PC-9 (cell line): ENCODE measurements around the gene SNORC. TPM values are rescaled to one million over a fixed set of nuclear protein-coding genes. Genes with fewer than 3 reads are reported as not detected.

ENCODE experiments used
- BruUV-seq: library from RNA; stranded (reverse); fragments of 400-500 nt; replicated peaks from 2 replicates; lab custom pipeline; 2021; lab: Mats Ljungman, UMichigan
- CTCF ChIA-PET: fragments of 300-600 bp; sonication (Branson Sonifier 250); formaldehyde crosslinking; loops from one replicate; lab custom pipeline; 2022; ENCODE audit warnings: antibody characterized with exemption; lab: Charles Lee
- POLR2A ChIA-PET: fragments of 300-600 bp; sonication (Branson Sonifier 250); formaldehyde crosslinking; loops from one replicate; lab custom pipeline; 2022; ENCODE audit warnings: antibody characterized with exemption; ENCODE audit not compliant: unreplicated experiment; lab: Charles Lee
- DNase-seq, 2 experiments: peaks; one replicate each; pipeline versions ENCODE4 v3.0.0 to v3.0.0-alpha.2; 2015 to 2022; ENCODE audit warnings: mixed read lengths in 1 of 2
- H2AFZ ChIP-seq: fragments of 200-600 bp; sonication (generic); 2 replicates; pipeline ENCODE4 v1.8.1; 2017; ENCODE audit warnings: antibody characterized with exemption
- H3F3A ChIP-seq: fragments of 200-600 bp; sonication (generic); 2 replicates; pipeline ENCODE4 v1.8.1; 2017; ENCODE audit warnings: antibody characterized with exemption, mild to moderate bottlenecking, low read depth; ENCODE audit not compliant: insufficient read depth
- H3K27ac ChIP-seq: fragments of 200-600 bp; sonication (generic); 2 replicates; pipeline ENCODE4 v1.6.1; 2016; ENCODE audit warnings: mixed run types
- H3K27me3 ChIP-seq: fragments of 200-600 bp; sonication (generic); 2 replicates; pipeline ENCODE4 v1.6.1; 2016; ENCODE audit warnings: low read depth, mixed run types; ENCODE audit not compliant: insufficient read depth
- H3K36me3 ChIP-seq: fragments of 200-600 bp; sonication (generic); 2 replicates; pipeline ENCODE4 v1.6.1; 2016; ENCODE audit warnings: low read depth, mixed run types
- H3K4me1 ChIP-seq: fragments of 200-600 bp; sonication (generic); replicated peaks from 2 replicates; pipeline ENCODE4 v1.6.1; 2016; ENCODE audit warnings: mixed run types; ENCODE audit not compliant: insufficient read depth
- H3K4me2 ChIP-seq: fragments of 200-600 bp; sonication (generic); 2 replicates; pipeline ENCODE4 v1.6.1; 2017; ENCODE audit warnings: mixed run types
- H3K4me3 ChIP-seq: fragments of 200-600 bp; sonication (generic); 2 replicates; pipeline ENCODE4 v1.6.1; 2016; ENCODE audit warnings: mixed run types
- H3K79me2 ChIP-seq: fragments of 200-600 bp; sonication (generic); 2 replicates; pipeline ENCODE4 v1.6.1; 2017; ENCODE audit warnings: low read depth, mixed run types
- H3K9me2 ChIP-seq: fragments of 200-600 bp; sonication (generic); 2 replicates; pipeline ENCODE4 v1.8.1; 2017; ENCODE audit warnings: mild to moderate bottlenecking; ENCODE audit not compliant: insufficient read depth
- H3K9me3 ChIP-seq: fragments of 200-600 bp; sonication (generic); 2 replicates; pipeline ENCODE4 v1.8.1; 2016; ENCODE audit warnings: low read depth; ENCODE audit not compliant: insufficient read depth
- H4K20me1 ChIP-seq: fragments of 200-600 bp; sonication (generic); 2 replicates; pipeline ENCODE4 v1.8.1; 2017; ENCODE audit not compliant: insufficient read depth
- CTCF ChIP-seq: fragments of 200-600 bp; sonication (generic); conservative IDR thresholded peaks from 2 replicates; pipeline ENCODE4 v1.6.1; 2017; ENCODE audit warnings: mixed run types, antibody characterized with exemption, mild to moderate bottlenecking, moderate library complexity
- EZH2 ChIP-seq: fragments of 200-600 bp; sonication (generic); IDR thresholded peaks from 2 replicates; pipeline ENCODE4 v1.8.0; 2017; ENCODE audit warnings: antibody characterized with exemption, low read depth
- intact Hi-C: fragments of 100-400 bp; cut with micrococcal nuclease; formaldehyde crosslinking; loops from one replicate; pipeline ENCODE4 v1.10.0; 2022; ENCODE audit not compliant: unreplicated experiment
- total RNA-seq: library from RNA; stranded (reverse); gene quantifications from 2 replicates; pipeline ENCODE4 v1.2.3, GENCODE V29; 2021

SNORC gene
- total RNA-seq, 1 experiment from 2014 or later = 10.4 TPM

- peaks cover 21% of the 10 kb centered on the region for H3K4me1 ChIP-seq
- H3K79me2 ChIP-seq = no peaks in the 10 kb centered on the region
- no peak overlapping the region for H3K27ac ChIP-seq
- no peaks in the 10 kb centered on the region for H3K9me2 ChIP-seq
- no peaks in the 10 kb centered on the region for H3K9me3 ChIP-seq
- no TSS peak for BruUV-seq
- TF ChIP-seq EZH2 = no peak
- TF ChIP-seq CTCF = no peak
- H3K4me2 ChIP-seq = no peak overlapping the region
- H3K36me3 ChIP-seq = no peaks in the 10 kb centered on the region
- ChIA-PET CTCF (no interaction called here), POLR2A (interaction anchor here (0.5 kb wide), 1 partner anchor 293 kb away, joined by 7 read pairs; no protein-coding TSS in a partner anchor)
- no peak overlapping the region for H3K4me3 ChIP-seq
- no peak for DNase-seq
- H2AFZ ChIP-seq = no peak overlapping the region
- intact Hi-C loops = loop anchor here (10.0 kb wide), 1 partner anchor 173 kb away; no protein-coding TSS in a partner anchor
- H3F3A ChIP-seq = peaks cover 5% of the 10 kb centered on the region; the same call in 1 of the 2 replicates
- H3K27me3 ChIP-seq = no peaks in the 10 kb centered on the region
- no peaks in the 10 kb centered on the region for H4K20me1 ChIP-seq
Measured at GRCh38 chr2:232882085-232882484, 12.0 kb downstream of the SNORC start.

DNA sequence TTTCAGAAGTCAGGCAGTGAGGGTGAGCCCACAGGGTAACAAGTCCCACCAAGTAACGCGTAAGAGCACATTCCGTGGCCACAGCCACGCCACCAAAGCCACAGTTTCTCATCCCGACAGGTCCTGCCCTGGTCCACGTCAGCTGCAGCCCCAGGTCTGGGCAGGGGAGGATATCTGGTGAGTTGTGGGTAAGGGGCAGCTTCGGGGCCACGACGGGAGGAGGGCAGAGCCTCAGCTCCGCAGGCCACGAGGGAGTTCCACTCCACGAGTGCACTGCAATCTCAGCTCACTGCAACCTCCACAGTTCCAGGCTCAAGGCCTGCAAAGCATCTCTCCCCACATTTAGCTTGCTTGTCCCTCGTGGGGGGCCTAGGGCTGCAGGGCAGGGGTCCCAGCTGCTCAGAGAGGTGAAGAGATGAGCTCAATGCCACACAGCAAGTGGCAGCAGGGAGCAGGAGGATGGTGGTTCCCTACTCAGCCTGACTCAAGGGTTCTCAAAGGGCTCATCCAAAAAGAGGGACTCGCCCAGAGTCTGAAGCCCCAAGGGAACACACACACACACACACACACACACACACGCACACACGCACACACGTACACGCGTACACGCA is 12.5 kb downstream of the SNORC start:
- ChIA-PET POLR2A (interaction anchor here (0.5 kb wide), 1 partner anchor 293 kb away, joined by 7 read pairs; no protein-coding TSS in a partner anchor), CTCF (no interaction called here)
- Histone ChIP-seq H3K9me3 (no peaks in the 10 kb centered on the region), H3K36me3 (no peaks in the 10 kb centered on the region), H3F3A (peaks cover 10% of the 10 kb centered on the region; the same call in 1 of the 2 replicates), H2AFZ (no peak overlapping the region), H3K79me2 (no peaks in the 10 kb centered on the region), H3K4me2 (no peak overlapping the region), H3K27me3 (no peaks in the 10 kb centered on the region), H3K4me1 (peaks cover 21% of the 10 kb centered on the region), H4K20me1 (no peaks in the 10 kb centered on the region), H3K4me3 (no peak overlapping the region), H3K9me2 (no peaks in the 10 kb centered on the region), H3K27ac (no peak overlapping the region)
- intact Hi-C loops = loop anchor here (10.0 kb wide), 1 partner anchor 172 kb away; no protein-coding TSS in a partner anchor
- no peak for TF ChIP-seq CTCF
- no peak for TF ChIP-seq EZH2
- BruUV-seq = no TSS peak
- DNase-seq = no peak

GRCh38 chr2:232883116-232883721 is 13.2 kb downstream of the SNORC start:
- no TSS peak for BruUV-seq
- no peak overlapping the region for H3K4me2 ChIP-seq
- no peak for DNase-seq
- intact Hi-C loops = loop anchor here (10.0 kb wide), 1 partner anchor 172 kb away; no protein-coding TSS in a partner anchor
- no peak overlapping the region for H2AFZ ChIP-seq
- no peaks in the 10 kb centered on the region for H3K79me2 ChIP-seq
- H3K36me3 ChIP-seq = no peaks in the 10 kb centered on the region
- no peaks in the 10 kb centered on the region for H3K9me3 ChIP-seq
- H3K9me2 ChIP-seq = no peaks in the 10 kb centered on the region
- H3F3A ChIP-seq = peaks cover 16% of the 10 kb centered on the region; the same call in 1 of the 2 replicates
- no peak for TF ChIP-seq CTCF
- TF ChIP-seq EZH2 = no peak
- peaks cover 21% of the 10 kb centered on the region for H3K4me1 ChIP-seq
- no peaks in the 10 kb centered on the region for H4K20me1 ChIP-seq
- CTCF ChIA-PET = no interaction called here
- H3K27ac ChIP-seq = no peak overlapping the region
- POLR2A ChIA-PET = no interaction called here
- no peaks in the 10 kb centered on the region for H3K27me3 ChIP-seq
- no peak overlapping the region for H3K4me3 ChIP-seq
